ENCODE data around the gene CBFA2T3. TPM values are rescaled to one million over a fixed set of nuclear protein-coding genes. Genes with fewer than 3 reads are reported as not detected.

Gene CBFA2T3
- total and polyA plus RNA-seq, 2 of the 13 experiments (the other 11 are each of a cell fraction or from before 2014, with no cell fraction given): 0.05 TPM; not detected in 1

DNA sequence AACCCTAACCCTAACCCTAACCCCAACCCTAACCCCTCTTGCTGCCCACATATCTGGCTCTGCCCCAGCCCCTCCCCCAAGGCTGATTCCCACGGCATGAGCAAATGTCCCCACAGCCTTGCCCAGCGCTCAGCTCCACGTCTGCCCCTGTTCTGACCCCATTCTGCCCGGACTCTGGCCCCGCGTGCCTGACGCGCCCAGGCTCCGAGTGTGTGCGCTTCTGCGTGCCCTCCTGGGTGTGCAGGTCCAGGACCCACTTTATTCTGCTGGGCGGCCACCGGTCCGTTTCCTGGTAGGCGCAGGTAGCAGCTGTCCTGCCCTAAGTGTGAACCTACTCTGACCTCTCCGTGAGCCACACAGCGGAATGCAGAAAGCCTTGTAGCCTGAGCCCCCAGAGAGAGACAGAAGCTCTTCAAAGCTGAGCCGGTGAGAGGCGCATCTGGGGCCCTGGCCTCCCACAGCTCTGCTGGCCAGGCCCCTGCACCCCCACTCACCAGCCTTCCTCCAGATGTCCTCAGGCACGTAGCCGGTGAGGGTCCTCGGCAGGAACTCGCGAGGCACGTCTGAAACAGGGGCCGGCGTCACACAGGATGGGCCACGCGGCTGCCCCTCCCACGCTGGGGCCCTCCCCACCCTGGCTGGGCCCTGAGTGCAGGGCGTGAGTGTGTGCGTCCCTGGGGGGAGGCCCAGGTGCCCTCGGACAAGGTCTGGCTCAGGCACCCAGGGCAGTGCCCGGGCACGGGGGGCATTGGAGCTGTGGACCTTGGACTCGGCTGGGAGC, 96.6 kb downstream of the CBFA2T3 start (continued):
- TF ChIP-seq, protein P1, sequence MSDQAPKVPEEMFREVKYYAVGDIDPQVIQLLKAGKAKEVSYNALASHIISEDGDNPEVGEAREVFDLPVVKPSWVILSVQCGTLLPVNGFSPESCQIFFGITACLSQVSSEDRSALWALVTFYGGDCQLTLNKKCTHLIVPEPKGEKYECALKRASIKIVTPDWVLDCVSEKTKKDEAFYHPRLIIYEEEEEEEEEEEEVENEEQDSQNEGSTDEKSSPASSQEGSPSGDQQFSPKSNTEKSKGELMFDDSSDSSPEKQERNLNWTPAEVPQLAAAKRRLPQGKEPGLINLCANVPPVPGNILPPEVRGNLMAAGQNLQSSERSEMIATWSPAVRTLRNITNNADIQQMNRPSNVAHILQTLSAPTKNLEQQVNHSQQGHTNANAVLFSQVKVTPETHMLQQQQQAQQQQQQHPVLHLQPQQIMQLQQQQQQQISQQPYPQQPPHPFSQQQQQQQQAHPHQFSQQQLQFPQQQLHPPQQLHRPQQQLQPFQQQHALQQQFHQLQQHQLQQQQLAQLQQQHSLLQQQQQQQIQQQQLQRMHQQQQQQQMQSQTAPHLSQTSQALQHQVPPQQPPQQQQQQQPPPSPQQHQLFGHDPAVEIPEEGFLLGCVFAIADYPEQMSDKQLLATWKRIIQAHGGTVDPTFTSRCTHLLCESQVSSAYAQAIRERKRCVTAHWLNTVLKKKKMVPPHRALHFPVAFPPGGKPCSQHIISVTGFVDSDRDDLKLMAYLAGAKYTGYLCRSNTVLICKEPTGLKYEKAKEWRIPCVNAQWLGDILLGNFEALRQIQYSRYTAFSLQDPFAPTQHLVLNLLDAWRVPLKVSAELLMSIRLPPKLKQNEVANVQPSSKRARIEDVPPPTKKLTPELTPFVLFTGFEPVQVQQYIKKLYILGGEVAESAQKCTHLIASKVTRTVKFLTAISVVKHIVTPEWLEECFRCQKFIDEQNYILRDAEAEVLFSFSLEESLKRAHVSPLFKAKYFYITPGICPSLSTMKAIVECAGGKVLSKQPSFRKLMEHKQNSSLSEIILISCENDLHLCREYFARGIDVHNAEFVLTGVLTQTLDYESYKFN (CRISPR knock-in tag; conservative IDR thresholded peaks at IDR 0.05): 0 out of 2 replicates have a peak, but pooled peaks have one; percentile 24
- no peak for TF ChIP-seq GZF1 (CRISPR knock-in tag; IDR thresholded peaks at IDR 0.05)
- TF ChIP-seq ZBTB7B (CRISPR knock-in tag; IDR thresholded peaks at IDR 0.05): 0 out of 2 replicates have a peak, but pooled peaks have one; percentile 40

DNA sequence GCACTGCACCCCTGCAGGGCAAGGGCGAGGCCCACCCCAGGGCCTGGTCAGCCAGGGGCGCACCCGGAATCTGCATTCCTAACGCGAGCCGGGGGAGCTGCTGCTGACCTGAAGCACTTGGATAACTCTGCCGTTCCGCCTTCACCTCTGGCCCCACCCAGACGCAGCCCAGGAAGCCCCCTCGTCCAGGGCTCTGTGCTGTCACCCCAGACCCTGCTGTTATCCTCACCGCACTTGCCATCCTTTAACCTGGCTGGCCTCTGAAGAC, 97.3 kb downstream of the CBFA2T3 start:
- peaks cover 3% of the 10 kb centered on the region; the same call in 1 of the 2 replicates for H4K20me1 ChIP-seq (ENCODE audit: insufficient read depth, low read length)
- intact Hi-C loops (cut with micrococcal nuclease; ENCODE audit: unreplicated experiment): no loop called here
- H3K4me1 ChIP-seq (ENCODE audit: insufficient read depth, low read length): peaks cover 24% of the 10 kb centered on the region
- no peak overlapping the region for H3K27ac ChIP-seq (ENCODE audit: extremely low read length, insufficient read depth, low read length)
- H3K9ac ChIP-seq (ENCODE audit: insufficient read depth, low read depth, low read length): no peak overlapping the region
- in situ Hi-C loops (cut with HindIII; ENCODE audit: extremely low pct_ligation_motif_present, low pct_unique_long_range_greater_than_20kb): no loop called here
- H3K36me3 ChIP-seq (replicated peaks in 1 of 2; ENCODE audit: control insufficient read depth in 1 of 2, insufficient read depth in 2 of 2, low read length in 2 of 2): no peaks in the 10 kb centered on the region
- 27% methylated on average over 8 of the region's 11 CpGs for WGBS (ENCODE audit: low lambda C conversion rate)
- DNase-seq (ENCODE audit: low spot score): no peak
- no peak for FAIRE-seq
- no peak for TF ChIP-seq ZNF350 (CRISPR knock-in tag; IDR thresholded peaks at IDR 0.05; ENCODE audit: borderline replicate concordance, low read depth)
- TF ChIP-seq, protein P2, sequence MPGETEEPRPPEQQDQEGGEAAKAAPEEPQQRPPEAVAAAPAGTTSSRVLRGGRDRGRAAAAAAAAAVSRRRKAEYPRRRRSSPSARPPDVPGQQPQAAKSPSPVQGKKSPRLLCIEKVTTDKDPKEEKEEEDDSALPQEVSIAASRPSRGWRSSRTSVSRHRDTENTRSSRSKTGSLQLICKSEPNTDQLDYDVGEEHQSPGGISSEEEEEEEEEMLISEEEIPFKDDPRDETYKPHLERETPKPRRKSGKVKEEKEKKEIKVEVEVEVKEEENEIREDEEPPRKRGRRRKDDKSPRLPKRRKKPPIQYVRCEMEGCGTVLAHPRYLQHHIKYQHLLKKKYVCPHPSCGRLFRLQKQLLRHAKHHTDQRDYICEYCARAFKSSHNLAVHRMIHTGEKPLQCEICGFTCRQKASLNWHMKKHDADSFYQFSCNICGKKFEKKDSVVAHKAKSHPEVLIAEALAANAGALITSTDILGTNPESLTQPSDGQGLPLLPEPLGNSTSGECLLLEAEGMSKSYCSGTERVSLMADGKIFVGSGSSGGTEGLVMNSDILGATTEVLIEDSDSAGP (CRISPR knock-in tag; IDR thresholded peaks at IDR 0.05; ENCODE audit: borderline replicate concordance): 0 out of 2 replicates have a peak, but pooled peaks have one; percentile 19
- peaks cover 38 to 96% of the 10 kb centered on the region in 2 experiments; a peak in 4 of 5 replicates for H3K27me3 ChIP-seq (ENCODE audit: control insufficient read depth in 1 of 2, insufficient read depth in 2 of 2, low read length in 2 of 2)
- no peak overlapping the region for H3K4me3 ChIP-seq (replicated peaks in 1 of 3; ENCODE audit: insufficient read depth in 1 of 3, low read depth in 2 of 3, low read length in 3 of 3)
- ChIA-PET CTCF (ENCODE audit: low intra/inter-chr PET ratio, low total read pairs) (no interaction called here), POLR2A (no interaction called here)
- H3K9me3 ChIP-seq (ENCODE audit: low read length): no peaks in the 10 kb centered on the region
- no peak overlapping the region for H2AFZ ChIP-seq (ENCODE audit: low read length)
- ATAC-seq: no peak
- no TSS peak for BruUV-seq (replicated peaks)
- no peaks in the 10 kb centered on the region for H3K79me2 ChIP-seq (ENCODE audit: insufficient read depth, low read length)
- no peak overlapping the region for H3K4me2 ChIP-seq (ENCODE audit: low read depth, low read length)

Measured in HepG2 (cell line).